Upper lobe of left lung (tissue), 6 donors: ENCODE measurements around the gene NUDT2. TPM values are rescaled to one million over a fixed set of nuclear protein-coding genes. Genes with fewer than 3 reads are reported as not detected.
A peak's percentile ranks its signal among the peaks of the same experiment; 100 is the strongest.

Experiments
- ATAC-seq, 2 donors: fragments of 200-7000 bp; cut with Tn5 transposase; one replicate each; pipeline ENCODE4 v1.9.1; 2022; ENCODE audit warnings: mild to moderate bottlenecking in 2 of 2, moderate library complexity in 2 of 2; ENCODE audit not compliant: low FRiP score in 2 of 2
- DNase-seq, 2 donors: peaks; one replicate each; pipeline ENCODE4 v3.0.0-alpha.2; 2019 to 2020
- H3K27ac ChIP-seq, 4 donors: fragments of 200-600 bp; sonication (generic); one replicate each; pipeline ENCODE4 v1.5.1; 2016 to 2019
- H3K27me3 ChIP-seq, 4 donors: fragments of 200-600 bp; sonication (generic); one replicate each; pipeline ENCODE4 v1.5.1; 2017 to 2019
- H3K36me3 ChIP-seq, 4 donors: fragments of 200-600 bp; sonication (generic); one replicate each; pipeline ENCODE4 v1.5.1; 2016 to 2019
- H3K4me1 ChIP-seq, 4 donors: fragments of 200-600 bp; sonication (generic); one replicate each; pipeline ENCODE4 v1.5.1; 2018 to 2019
- H3K4me3 ChIP-seq, 4 donors: fragments of 200-600 bp; sonication (generic); one replicate each; pipeline ENCODE4 v1.5.1; 2017 to 2019; ENCODE audit warnings: mild to moderate bottlenecking in 2 of 4, moderate library complexity in 1 of 4
- H3K9me3 ChIP-seq, 4 donors: fragments of 200-600 bp; sonication (generic); one replicate each; pipeline ENCODE4 v1.5.1; 2018 to 2019
- EP300 ChIP-seq, 4 donors: sonication (generic); formaldehyde crosslinking; IDR thresholded peaks; one replicate each; pipeline ENCODE4 v1.5.1; 2017; ENCODE audit warnings: antibody characterized with exemption in 4 of 4, control low read depth in 2 of 4
- POLR2A ChIP-seq, 4 donors: fragments of 450-650 bp; IDR thresholded peaks; one replicate each; pipeline ENCODE4 v1.5.1; 2016 to 2017; ENCODE audit warnings: antibody characterized with exemption in 4 of 4, mild to moderate bottlenecking in 2 of 4
- POLR2AphosphoS5 ChIP-seq, 2 donors: sonication (generic); formaldehyde crosslinking; IDR thresholded peaks; one replicate each; pipeline ENCODE4 v1.5.1; 2017; ENCODE audit warnings: antibody characterized with exemption in 2 of 2
- WGBS, 2 donors: methylation state at CpG; one replicate each; pipeline ENCODE4 v1.1.5; 2017 to 2018; 5-methylcytosine and 5-hydroxymethylcytosine counted together
- total RNA-seq, 6 donors: library from RNA; depleted of rRNA in 4 of 6; stranded (reverse); fragments of >200 nt in 4 of 6; gene quantifications; one replicate each; pipeline versions ENCODE4 v1.1.0 to v1.2.1, GENCODE V29; 2016 to 2021
- TF ChIP-seq, protein P1 (sequence below), 6 experiments: fragments of 450-650 bp in 4 of 6; fragments of 200-600 bp in 2 of 6; sonication (generic) in 2 of 6; IDR thresholded peaks; one replicate each; pipeline ENCODE4 v1.5.1; 2016 to 2019; ENCODE audit warnings: antibody characterized with exemption in 6 of 6
- donor health status: DM: no; HTN: no; CAD: no; lungs with moderate emphysema.
- donor health status: DM: no; HTN: yes; CAD: no; lungs with severe emphysema.

NUDT2 gene
- total RNA-seq, 6 donors from 2014 or later: 4.2 to 17.8 (median 11.2) TPM

DNA sequence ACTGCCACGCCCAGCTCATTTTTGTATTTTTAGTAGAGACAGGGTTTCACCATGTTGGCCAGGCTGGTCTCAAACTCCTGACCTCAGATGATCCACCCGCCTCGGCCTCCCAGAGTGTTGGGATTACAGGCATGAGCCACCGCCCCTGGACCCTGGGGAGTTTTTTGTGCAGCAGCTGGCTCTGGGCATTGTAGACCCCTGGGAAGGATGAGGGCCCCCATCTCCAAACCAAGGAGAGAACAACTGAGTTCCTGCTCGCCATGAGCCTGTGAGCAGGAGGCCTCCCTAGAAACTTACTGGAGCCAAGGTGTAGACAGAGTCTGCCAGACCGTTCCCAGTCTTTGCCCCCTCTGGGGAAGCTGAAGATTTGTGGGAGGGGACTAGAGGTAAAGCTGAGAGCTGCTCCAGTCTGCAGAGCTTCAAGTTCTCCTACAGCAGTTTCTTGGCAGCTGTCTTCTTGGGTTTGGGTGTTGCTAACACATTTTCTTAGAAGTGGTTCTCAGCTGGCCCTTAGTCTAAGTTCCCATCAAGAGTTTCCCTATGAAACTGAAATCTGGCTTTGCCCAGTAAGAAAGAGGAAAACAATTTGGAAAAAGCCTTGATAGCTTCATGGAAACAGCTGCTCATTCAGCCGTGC, 12.4 kb downstream of the NUDT2 start:
- H3K27me3 ChIP-seq: no peaks in the 10 kb centered on the region
- 81 to 82% methylated on average over 6 to 7 of the region's 7 CpGs for WGBS, 2 donors
- no peak for ATAC-seq
- no peak overlapping the region for H3K4me3 ChIP-seq
- TF ChIP-seq, protein P1, sequence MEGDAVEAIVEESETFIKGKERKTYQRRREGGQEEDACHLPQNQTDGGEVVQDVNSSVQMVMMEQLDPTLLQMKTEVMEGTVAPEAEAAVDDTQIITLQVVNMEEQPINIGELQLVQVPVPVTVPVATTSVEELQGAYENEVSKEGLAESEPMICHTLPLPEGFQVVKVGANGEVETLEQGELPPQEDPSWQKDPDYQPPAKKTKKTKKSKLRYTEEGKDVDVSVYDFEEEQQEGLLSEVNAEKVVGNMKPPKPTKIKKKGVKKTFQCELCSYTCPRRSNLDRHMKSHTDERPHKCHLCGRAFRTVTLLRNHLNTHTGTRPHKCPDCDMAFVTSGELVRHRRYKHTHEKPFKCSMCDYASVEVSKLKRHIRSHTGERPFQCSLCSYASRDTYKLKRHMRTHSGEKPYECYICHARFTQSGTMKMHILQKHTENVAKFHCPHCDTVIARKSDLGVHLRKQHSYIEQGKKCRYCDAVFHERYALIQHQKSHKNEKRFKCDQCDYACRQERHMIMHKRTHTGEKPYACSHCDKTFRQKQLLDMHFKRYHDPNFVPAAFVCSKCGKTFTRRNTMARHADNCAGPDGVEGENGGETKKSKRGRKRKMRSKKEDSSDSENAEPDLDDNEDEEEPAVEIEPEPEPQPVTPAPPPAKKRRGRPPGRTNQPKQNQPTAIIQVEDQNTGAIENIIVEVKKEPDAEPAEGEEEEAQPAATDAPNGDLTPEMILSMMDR (IDR thresholded peaks at IDR 0.05): no peak
- TF ChIP-seq EP300 (IDR thresholded peaks at IDR 0.05) (no peak), POLR2A (IDR thresholded peaks at IDR 0.05) (no peak), POLR2AphosphoS5 (IDR thresholded peaks at IDR 0.05) (no peak)
- peaks cover 0 to 53% (median 23%) of the 10 kb centered on the region in 4 donors for H3K36me3 ChIP-seq
- no peaks in the 10 kb centered on the region for H3K9me3 ChIP-seq
- no peak for DNase-seq
- H3K27ac ChIP-seq: no peak overlapping the region
- peaks cover 0 to 13% (median 5%) of the 10 kb centered on the region in 4 donors for H3K4me1 ChIP-seq

DNA sequence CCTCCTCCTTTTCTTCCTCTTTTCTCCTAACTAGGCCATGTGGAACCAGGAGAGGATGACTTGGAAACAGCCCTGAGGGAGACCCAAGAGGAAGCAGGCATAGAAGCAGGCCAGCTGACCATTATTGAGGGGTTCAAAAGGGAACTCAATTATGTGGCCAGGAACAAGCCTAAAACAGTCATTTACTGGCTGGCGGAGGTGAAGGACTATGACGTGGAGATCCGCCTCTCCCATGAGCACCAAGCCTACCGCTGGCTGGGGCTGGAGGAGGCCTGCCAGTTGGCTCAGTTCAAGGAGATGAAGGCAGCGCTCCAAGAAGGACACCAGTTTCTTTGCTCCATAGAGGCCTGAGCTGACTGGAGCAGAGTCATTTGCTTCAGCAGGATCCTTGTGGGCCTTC, 13.7 kb downstream of the NUDT2 start:
- Histone ChIP-seq H3K9me3 (no peaks in the 10 kb centered on the region), H3K4me1 (peaks cover 0 to 13% (median 5%) of the 10 kb centered on the region in 4 donors), H3K4me3 (no peak overlapping the region), H3K27ac (no peak overlapping the region), H3K36me3 (peaks cover 0 to 53% (median 23%) of the 10 kb centered on the region in 4 donors), H3K27me3 (no peaks in the 10 kb centered on the region)
- ATAC-seq (peak; percentile 36 to 86), DNase-seq (no peak)
- TF ChIP-seq POLR2A (IDR thresholded peaks at IDR 0.05) (no peak), EP300 (IDR thresholded peaks at IDR 0.05) (no peak), POLR2AphosphoS5 (IDR thresholded peaks at IDR 0.05) (no peak)
- TF ChIP-seq, protein P1 (IDR thresholded peaks at IDR 0.05): no peak
- 70 to 88% methylated on average over 2 to 5 of the region's 5 CpGs for WGBS, 2 donors

DNA sequence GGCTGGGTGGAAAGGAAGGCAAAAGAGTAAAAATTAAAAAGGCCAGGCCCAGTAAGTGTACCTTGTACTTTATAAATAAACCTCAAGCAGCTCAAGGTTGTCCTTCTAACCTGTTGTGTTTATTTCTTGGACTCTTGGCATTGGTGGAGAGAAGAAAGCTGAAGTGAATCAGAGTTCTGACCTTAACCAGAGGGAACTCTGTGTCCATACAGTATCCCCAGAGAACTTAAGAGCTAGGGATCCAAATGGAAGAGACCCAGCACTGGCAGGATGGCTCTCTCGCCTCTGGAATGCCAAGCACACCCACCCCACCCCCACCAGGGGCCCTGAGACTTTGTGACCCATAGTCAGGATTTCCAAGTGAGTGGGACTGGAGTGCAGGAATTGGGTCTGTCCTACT, 14.2 kb downstream of the NUDT2 start:
- DNase-seq: no peak
- Histone ChIP-seq H3K36me3 (peaks cover 0 to 51% (median 22%) of the 10 kb centered on the region in 4 donors), H3K4me1 (peaks cover 0 to 13% (median 5%) of the 10 kb centered on the region in 4 donors), H3K9me3 (no peaks in the 10 kb centered on the region), H3K27me3 (no peaks in the 10 kb centered on the region), H3K4me3 (no peak overlapping the region), H3K27ac (no peak overlapping the region)
- no peak for ATAC-seq
- 69 to 86% methylated on average over 1 of the region's 1 CpG for WGBS, 2 donors
- TF ChIP-seq POLR2AphosphoS5 (IDR thresholded peaks at IDR 0.05) (no peak), EP300 (IDR thresholded peaks at IDR 0.05) (no peak), POLR2A (IDR thresholded peaks at IDR 0.05) (no peak)
- TF ChIP-seq, protein P1 (IDR thresholded peaks at IDR 0.05): no peak

DNA sequence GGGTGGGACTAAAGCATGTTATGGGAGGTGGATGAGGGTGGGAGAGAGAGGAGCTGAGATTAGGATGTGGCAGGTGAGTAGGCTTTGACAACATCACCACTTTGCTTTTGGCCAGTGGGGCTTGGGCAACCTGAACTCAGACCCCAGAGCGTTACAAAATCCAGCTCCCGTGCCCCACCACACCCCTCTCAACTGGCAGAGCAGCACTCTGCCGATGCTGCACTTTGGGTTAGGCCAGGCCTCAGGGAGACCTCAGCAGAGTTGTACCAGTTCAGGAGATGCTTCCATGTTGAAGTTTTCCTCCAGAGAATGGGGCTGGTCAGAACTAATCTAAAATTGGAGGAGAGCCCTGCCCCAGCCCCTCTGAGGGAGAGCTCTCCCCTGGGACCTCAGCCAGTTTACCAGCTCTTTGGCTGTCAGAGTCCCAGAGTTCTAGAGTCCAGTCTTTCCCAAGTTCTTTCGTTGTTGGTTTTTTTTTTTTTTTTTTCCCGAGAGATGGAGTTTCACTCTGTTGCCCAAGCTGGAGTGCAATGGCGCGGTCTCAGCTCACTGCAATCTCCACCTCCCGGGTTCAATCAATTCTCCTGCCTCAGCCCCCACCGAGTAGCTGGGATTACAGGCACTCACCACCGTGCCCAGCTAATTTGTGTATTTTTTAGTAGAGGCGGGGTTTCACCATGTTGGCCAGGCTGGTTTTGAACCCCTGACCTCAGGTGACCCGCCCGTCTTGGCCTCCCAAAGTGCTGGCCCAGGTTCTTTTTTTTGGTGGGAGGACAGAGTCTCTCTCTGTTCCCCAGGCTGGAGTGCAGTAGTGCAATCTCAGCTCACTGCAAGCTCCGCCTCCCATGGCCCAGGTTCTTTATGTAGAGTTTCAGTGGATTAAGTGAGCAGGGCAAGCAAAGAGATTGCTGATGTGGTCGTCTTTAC, 17.8 kb downstream of the NUDT2 start:
- DNase-seq (no peak), ATAC-seq (no peak)
- no peaks in the 10 kb centered on the region for H3K9me3 ChIP-seq
- H3K27ac ChIP-seq: no peak overlapping the region
- WGBS, 2 donors: 87 to 92% methylated on average over 13 to 15 of the region's 15 CpGs
- H3K27me3 ChIP-seq: no peaks in the 10 kb centered on the region
- peaks cover 0 to 18% (median 6%) of the 10 kb centered on the region in 4 donors for H3K36me3 ChIP-seq
- TF ChIP-seq, protein P1 (IDR thresholded peaks at IDR 0.05): no peak
- no peak for TF ChIP-seq EP300 (IDR thresholded peaks at IDR 0.05)
- TF ChIP-seq POLR2AphosphoS5 (IDR thresholded peaks at IDR 0.05): no peak
- no peak for TF ChIP-seq POLR2A (IDR thresholded peaks at IDR 0.05)
- peaks cover 0 to 8% (median 2%) of the 10 kb centered on the region in 4 donors for H3K4me1 ChIP-seq
- H3K4me3 ChIP-seq: no peak overlapping the region
